ENCODE data around the gene PTRHD1. TPM values are rescaled to one million over a fixed set of nuclear protein-coding genes. Genes with fewer than 3 reads are reported as not detected.

Gene PTRHD1, protein sequence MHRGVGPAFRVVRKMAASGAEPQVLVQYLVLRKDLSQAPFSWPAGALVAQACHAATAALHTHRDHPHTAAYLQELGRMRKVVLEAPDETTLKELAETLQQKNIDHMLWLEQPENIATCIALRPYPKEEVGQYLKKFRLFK
- total RNA-seq (2021), result 37.6 to 43.4 TPM (median 39.2 TPM) in 3 replicates
- Bru-seq, nascent RNA, result percentile 71 among the genes with signal in this experiment
- long read RNA-seq, experiment 1, transcript PTRHD1-201 (2 exons, 1,105 nt), result major isoform, 65 of 66 reads
- long read RNA-seq, experiment 1, partial matches to known transcripts, result 0 of 66 reads
- long read RNA-seq, experiment 1, other reads (novel, unspliced or antisense), result 0 of 66 reads
- long read RNA-seq, experiment 2, transcript PTRHD1-201 (2 exons, 1,105 nt), result major isoform, 50 of 54 reads
- long read RNA-seq, experiment 2, partial matches to known transcripts, result 1 of 54 reads
- long read RNA-seq, experiment 2, other reads (novel, unspliced or antisense), result 3 of 54 reads
- long read RNA-seq, experiment 3, transcript PTRHD1-201 (2 exons, 1,105 nt), result major isoform, 31 of 33 reads
- long read RNA-seq, experiment 3, partial matches to known transcripts, result 0 of 33 reads
- long read RNA-seq, experiment 3, other reads (novel, unspliced or antisense), result 1 of 33 reads

DNA sequence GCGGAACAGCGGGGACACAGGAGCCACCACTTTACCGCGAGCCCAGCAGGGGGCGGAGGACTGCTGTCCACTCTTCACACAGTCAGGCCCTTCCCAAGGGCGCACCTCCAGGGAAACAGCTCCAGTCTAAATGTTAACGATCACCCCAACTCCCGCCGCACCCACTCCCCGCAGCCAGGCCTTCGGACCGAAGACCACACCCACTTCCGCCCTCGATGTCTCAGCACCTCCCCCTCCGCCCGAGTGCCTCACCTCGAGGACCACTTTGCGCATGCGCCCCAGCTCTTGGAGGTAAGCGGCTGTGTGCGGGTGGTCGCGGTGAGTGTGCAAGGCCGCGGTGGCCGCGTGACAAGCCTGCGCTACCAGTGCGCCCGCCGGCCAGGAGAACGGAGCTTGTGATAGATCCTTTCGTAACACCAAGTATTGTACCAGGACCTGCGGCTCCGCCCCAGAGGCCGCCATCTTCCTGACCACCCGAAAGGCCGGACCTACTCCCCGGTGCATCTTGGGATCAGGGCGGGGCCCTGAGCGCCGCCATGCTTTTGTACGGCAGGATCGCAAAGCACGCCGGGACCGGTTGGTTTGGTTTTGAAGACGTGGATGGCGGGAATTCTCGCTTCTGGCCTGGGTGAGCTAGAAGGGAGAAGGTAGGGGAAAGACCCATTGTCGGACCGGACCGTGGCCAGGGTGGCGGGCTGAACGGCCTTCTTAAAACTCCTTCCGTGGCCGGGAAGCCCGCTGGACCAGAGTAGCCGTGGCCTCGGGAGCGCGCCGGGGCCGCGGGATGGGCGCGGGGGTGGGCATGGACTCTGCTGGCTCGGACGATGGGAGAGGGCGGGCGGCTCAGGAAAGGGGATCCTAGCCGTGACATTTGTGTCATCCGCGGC, at the start of gene PTRHD1, which contains the start of gene CENPO:
PTRHD1 (minus strand) TSS at position 518 of the 887 bp plus-strand sequence; CDS start at position 504, 14 bp downstream.
CENPO (plus strand) TSS at position 552 of the 887 bp plus-strand sequence. CDS start 495 bp downstream, outside the sequence.
- peak within 1 kb of the TSS; percentile 99 for H3K27ac Mint-ChIP-seq
- DNase-seq (ENCODE audit: low spot score) (peak; percentile 95), ATAC-seq (peak; percentile 90)
- H3K9me3 Mint-ChIP-seq, result no peaks in the 10 kb centered on the region
- ChIA-PET POLR2A (interaction anchor here (0.6 to 1.4 kb wide), 2 partner anchors 29 to 230 kb away, joined by 4 read pairs; no protein-coding TSS in a partner anchor), CTCF (interaction anchor here (0.8 to 4.2 kb wide), 5 partner anchors 29 to 179 kb away, joined by 3 to 27 read pairs (median 6); no protein-coding TSS in a partner anchor)
- H3K4me1 Mint-ChIP-seq, result peaks cover 45% of the 10 kb centered on the region
- peaks cover 38% of the 10 kb centered on the region for H3K36me3 Mint-ChIP-seq
- 0 out of 2 replicates have a peak, but pooled peaks cover 2% of the 10 kb centered on the region for H3K27me3 Mint-ChIP-seq (ENCODE audit: low read depth)
- H3K4me3 Mint-ChIP-seq, result peak within 1 kb of the TSS; percentile 97
- TF ChIP-seq FOXJ3 (CRISPR knock-in tag; IDR thresholded peaks at IDR 0.05; ENCODE audit: borderline replicate concordance) (no peak), SMAD4 (CRISPR knock-in tag; IDR thresholded peaks at IDR 0.05) (no peak), ZNF121 (CRISPR knock-in tag; IDR thresholded peaks at IDR 0.05) (no peak), ZNF317 (CRISPR knock-in tag; IDR thresholded peaks at IDR 0.05; ENCODE audit: borderline replicate concordance, low read depth) (no peak), ZNF671 (CRISPR knock-in tag; IDR thresholded peaks at IDR 0.05) (peak; percentile 54; the same call in 1 of the 2 replicates), CREB1 (CRISPR knock-in tag; IDR thresholded peaks at IDR 0.05) (0 out of 2 replicates have a peak, but pooled peaks have one; percentile 46), TEAD4 (CRISPR knock-in tag; IDR thresholded peaks at IDR 0.05) (no peak), RORB (CRISPR knock-in tag; IDR thresholded peaks at IDR 0.05) (no peak), ZNF232 (CRISPR knock-in tag; IDR thresholded peaks at IDR 0.05) (peak; percentile 62; the same call in 1 of the 2 replicates), NFATC4 (CRISPR knock-in tag; IDR thresholded peaks at IDR 0.05) (no peak), SMAD3 (CRISPR knock-in tag; IDR thresholded peaks at IDR 0.05; ENCODE audit: borderline replicate concordance) (no peak), CBFB (CRISPR knock-in tag; IDR thresholded peaks at IDR 0.05; ENCODE audit: low read depth) (no peak), GRHL2 (CRISPR knock-in tag; IDR thresholded peaks at IDR 0.05; ENCODE audit: insufficient replicate concordance, severe bottlenecking) (no peak), SOX15 (CRISPR knock-in tag; IDR thresholded peaks at IDR 0.05) (no peak), PRRX2 (CRISPR knock-in tag; IDR thresholded peaks at IDR 0.05) (no peak), IRF2 (CRISPR knock-in tag; IDR thresholded peaks at IDR 0.05; ENCODE audit: borderline replicate concordance, low read depth) (0 out of 2 replicates have a peak, but pooled peaks have one; percentile 46), FOXP1 (CRISPR knock-in tag; IDR thresholded peaks at IDR 0.05; ENCODE audit: borderline replicate concordance) (peak; percentile 91), SP1 (CRISPR knock-in tag; conservative IDR thresholded peaks at IDR 0.05) (peak; percentile 86), OVOL2 (CRISPR knock-in tag; IDR thresholded peaks at IDR 0.05; ENCODE audit: borderline replicate concordance) (no peak), RELA (CRISPR knock-in tag; IDR thresholded peaks at IDR 0.05; ENCODE audit: borderline replicate concordance) (no peak; the same call in 1 of the 2 replicates), JAZF1 (CRISPR knock-in tag; IDR thresholded peaks at IDR 0.05) (no peak)
- TF ChIP-seq, protein P1, sequence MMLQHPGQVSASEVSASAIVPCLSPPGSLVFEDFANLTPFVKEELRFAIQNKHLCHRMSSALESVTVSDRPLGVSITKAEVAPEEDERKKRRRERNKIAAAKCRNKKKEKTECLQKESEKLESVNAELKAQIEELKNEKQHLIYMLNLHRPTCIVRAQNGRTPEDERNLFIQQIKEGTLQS (CRISPR knock-in tag; conservative IDR thresholded peaks at IDR 0.05), result no peak
- TF ChIP-seq, protein P2, sequence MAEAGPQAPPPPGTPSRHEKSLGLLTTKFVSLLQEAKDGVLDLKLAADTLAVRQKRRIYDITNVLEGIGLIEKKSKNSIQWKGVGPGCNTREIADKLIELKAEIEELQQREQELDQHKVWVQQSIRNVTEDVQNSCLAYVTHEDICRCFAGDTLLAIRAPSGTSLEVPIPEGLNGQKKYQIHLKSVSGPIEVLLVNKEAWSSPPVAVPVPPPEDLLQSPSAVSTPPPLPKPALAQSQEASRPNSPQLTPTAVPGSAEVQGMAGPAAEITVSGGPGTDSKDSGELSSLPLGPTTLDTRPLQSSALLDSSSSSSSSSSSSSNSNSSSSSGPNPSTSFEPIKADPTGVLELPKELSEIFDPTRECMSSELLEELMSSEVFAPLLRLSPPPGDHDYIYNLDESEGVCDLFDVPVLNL (CRISPR knock-in tag; IDR thresholded peaks at IDR 0.05; ENCODE audit: borderline replicate concordance, low read depth), result peak; percentile 98
- TF ChIP-seq, protein P3, sequence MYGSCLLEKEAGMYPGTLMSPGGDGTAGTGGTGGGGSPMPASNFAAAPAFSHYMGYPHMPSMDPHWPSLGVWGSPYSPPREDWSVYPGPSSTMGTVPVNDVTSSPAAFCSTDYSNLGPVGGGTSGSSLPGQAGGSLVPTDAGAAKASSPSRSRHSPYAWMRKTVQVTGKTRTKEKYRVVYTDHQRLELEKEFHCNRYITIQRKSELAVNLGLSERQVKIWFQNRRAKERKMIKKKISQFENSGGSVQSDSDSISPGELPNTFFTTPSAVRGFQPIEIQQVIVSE (CRISPR knock-in tag; IDR thresholded peaks at IDR 0.05; ENCODE audit: borderline replicate concordance), result no peak
- TF ChIP-seq, protein P4, sequence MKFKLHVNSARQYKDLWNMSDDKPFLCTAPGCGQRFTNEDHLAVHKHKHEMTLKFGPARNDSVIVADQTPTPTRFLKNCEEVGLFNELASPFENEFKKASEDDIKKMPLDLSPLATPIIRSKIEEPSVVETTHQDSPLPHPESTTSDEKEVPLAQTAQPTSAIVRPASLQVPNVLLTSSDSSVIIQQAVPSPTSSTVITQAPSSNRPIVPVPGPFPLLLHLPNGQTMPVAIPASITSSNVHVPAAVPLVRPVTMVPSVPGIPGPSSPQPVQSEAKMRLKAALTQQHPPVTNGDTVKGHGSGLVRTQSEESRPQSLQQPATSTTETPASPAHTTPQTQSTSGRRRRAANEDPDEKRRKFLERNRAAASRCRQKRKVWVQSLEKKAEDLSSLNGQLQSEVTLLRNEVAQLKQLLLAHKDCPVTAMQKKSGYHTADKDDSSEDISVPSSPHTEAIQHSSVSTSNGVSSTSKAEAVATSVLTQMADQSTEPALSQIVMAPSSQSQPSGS (CRISPR knock-in tag; IDR thresholded peaks at IDR 0.05; ENCODE audit: borderline replicate concordance, low read depth), result no peak
- TF ChIP-seq, protein P5, sequence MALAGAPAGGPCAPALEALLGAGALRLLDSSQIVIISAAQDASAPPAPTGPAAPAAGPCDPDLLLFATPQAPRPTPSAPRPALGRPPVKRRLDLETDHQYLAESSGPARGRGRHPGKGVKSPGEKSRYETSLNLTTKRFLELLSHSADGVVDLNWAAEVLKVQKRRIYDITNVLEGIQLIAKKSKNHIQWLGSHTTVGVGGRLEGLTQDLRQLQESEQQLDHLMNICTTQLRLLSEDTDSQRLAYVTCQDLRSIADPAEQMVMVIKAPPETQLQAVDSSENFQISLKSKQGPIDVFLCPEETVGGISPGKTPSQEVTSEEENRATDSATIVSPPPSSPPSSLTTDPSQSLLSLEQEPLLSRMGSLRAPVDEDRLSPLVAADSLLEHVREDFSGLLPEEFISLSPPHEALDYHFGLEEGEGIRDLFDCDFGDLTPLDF (CRISPR knock-in tag; IDR thresholded peaks at IDR 0.05), result no peak
- TF ChIP-seq, protein P6, sequence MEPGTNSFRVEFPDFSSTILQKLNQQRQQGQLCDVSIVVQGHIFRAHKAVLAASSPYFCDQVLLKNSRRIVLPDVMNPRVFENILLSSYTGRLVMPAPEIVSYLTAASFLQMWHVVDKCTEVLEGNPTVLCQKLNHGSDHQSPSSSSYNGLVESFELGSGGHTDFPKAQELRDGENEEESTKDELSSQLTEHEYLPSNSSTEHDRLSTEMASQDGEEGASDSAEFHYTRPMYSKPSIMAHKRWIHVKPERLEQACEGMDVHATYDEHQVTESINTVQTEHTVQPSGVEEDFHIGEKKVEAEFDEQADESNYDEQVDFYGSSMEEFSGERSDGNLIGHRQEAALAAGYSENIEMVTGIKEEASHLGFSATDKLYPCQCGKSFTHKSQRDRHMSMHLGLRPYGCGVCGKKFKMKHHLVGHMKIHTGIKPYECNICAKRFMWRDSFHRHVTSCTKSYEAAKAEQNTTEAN (CRISPR knock-in tag; IDR thresholded peaks at IDR 0.05), result peak; percentile 90
- TF ChIP-seq, protein P7, sequence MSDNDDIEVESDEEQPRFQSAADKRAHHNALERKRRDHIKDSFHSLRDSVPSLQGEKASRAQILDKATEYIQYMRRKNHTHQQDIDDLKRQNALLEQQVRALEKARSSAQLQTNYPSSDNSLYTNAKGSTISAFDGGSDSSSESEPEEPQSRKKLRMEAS (CRISPR knock-in tag; IDR thresholded peaks at IDR 0.05), result peak; percentile 79; the same call in 1 of the 2 replicates
